Cardiac fibroblast (primary cell): ENCODE measurements around the gene TMEM209.
A peak's percentile ranks its signal among the peaks of the same experiment; 100 is the strongest.

ENCODE experiments used
- DNase-seq, 2 donors: peaks; one replicate each; pipeline versions ENCODE4 v3.0.0 to v3.0.0-alpha.2; 2010; ENCODE audit warnings: low read depth in 2 of 2
- H3K4me3 ChIP-seq, 2 donors: replicated peaks in 1 of 2; 1 replicate in 1 of 2; 2 replicates in 1 of 2; pipeline ENCODE4 v1.5.1; 2011; ENCODE audit warnings: low read depth in 2 of 2, low read length in 2 of 2, mild to moderate bottlenecking in 2 of 2, moderate library complexity in 1 of 2
- TF ChIP-seq, protein P1 (sequence below): IDR thresholded peaks from one replicate; pipeline ENCODE4 v1.5.1; 2011; ENCODE audit warnings: low read depth, mild to moderate bottlenecking, low read length, inconsistent platforms

Gene TMEM209

GRCh38 chr7:130160455-130160854 lies 44.8 kb downstream of the TMEM209 start:
- no peak for DNase-seq
- H3K4me3 ChIP-seq: no peak overlapping the region
- TF ChIP-seq, protein P1, sequence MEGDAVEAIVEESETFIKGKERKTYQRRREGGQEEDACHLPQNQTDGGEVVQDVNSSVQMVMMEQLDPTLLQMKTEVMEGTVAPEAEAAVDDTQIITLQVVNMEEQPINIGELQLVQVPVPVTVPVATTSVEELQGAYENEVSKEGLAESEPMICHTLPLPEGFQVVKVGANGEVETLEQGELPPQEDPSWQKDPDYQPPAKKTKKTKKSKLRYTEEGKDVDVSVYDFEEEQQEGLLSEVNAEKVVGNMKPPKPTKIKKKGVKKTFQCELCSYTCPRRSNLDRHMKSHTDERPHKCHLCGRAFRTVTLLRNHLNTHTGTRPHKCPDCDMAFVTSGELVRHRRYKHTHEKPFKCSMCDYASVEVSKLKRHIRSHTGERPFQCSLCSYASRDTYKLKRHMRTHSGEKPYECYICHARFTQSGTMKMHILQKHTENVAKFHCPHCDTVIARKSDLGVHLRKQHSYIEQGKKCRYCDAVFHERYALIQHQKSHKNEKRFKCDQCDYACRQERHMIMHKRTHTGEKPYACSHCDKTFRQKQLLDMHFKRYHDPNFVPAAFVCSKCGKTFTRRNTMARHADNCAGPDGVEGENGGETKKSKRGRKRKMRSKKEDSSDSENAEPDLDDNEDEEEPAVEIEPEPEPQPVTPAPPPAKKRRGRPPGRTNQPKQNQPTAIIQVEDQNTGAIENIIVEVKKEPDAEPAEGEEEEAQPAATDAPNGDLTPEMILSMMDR: no peak

GRCh38 chr7:130160023-130160422 lies 45.2 kb downstream of the TMEM209 start:
- TF ChIP-seq, protein P1: no peak
- DNase-seq: no peak
- no peak overlapping the region for H3K4me3 ChIP-seq

DNA sequence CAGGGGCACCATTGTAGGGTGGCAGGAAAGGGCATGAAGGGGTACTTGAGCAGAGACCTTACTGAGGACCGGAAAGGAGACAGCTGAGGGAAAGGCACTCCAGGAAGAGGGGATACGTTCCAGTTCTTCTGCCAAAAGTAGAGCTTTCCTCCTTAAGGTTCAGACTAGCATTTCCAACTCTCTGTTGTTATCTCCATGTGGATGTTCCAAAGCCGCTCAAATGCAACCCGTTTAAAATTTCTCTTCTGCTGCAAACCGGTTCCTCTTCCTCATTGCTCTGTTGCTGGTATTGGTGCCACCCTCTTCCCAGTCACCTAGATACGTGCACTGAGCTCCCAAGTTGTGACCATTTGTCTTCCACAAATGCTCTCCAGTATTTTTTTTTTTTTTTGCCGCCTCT lies 47.5 kb downstream of the TMEM209 start:
- TF ChIP-seq, protein P1: no peak
- DNase-seq: no peak
- no peak overlapping the region for H3K4me3 ChIP-seq

- TF ChIP-seq, protein P1: no peak
- DNase-seq: no peak
- H3K4me3 ChIP-seq: no peak overlapping the region
Observed at GRCh38 chr7:130156140-130156539, 49.1 kb downstream of the TMEM209 start.

DNA sequence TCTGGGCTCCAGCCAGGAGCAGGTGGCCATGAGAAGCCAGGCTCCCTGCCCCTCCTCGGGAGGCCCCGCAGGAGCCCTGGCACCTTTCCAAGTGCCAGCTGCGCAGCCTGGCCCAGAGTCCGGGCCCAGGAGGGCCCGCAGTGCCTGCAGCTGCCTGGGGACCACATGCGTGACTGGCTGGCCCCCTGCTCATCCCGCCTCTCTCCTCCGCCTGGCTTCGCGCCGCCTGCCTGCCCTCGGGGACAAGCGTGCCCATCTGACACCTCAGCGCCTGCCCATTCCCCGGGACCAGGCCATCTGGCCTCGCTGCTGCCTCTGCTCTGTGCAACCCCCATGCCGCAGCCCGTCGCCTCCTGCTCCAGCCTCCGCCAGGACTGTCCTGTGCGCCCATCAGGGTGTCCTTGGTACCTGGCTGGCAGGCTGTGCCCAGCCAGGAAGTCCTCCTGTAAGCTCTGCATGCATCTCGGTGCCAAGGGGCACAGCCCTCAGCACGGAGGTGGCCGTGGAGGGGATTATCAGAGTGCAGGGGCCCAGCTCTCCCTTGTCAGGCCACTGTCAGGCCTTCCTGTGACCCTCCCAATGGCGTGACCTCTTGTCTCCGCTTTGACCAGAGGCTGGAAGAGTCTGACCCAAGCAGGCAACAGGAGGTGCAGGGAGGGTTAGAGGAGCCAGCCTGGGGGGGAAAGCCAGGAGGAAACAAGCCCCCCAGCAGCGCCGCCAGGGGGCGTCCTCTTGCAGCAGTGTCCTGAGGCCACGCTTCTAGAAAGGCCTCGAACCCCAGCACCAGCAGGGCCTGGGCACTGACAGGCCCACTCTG lies 50.5 kb downstream of the TMEM209 start:
- no peak overlapping the region for H3K4me3 ChIP-seq
- DNase-seq: no peak
- TF ChIP-seq, protein P1: peak; percentile 20

- no peak overlapping the region for H3K4me3 ChIP-seq
- no peak for DNase-seq
- TF ChIP-seq, protein P1: no peak
Observed at GRCh38 chr7:130154131-130154500, 51.1 kb downstream of the TMEM209 start.
